HG02798 (cell line): ENCODE data around the gene RCOR2.

Source experiments
- ATAC-seq: cut with Tn5 transposase; IDR thresholded peaks from one replicate; pipeline ENCODE4 v1.9.1; 2021; ENCODE audit warnings: mild to moderate bottlenecking; ENCODE audit not compliant: unreplicated experiment, poor library complexity

RCOR2 gene

DNA sequence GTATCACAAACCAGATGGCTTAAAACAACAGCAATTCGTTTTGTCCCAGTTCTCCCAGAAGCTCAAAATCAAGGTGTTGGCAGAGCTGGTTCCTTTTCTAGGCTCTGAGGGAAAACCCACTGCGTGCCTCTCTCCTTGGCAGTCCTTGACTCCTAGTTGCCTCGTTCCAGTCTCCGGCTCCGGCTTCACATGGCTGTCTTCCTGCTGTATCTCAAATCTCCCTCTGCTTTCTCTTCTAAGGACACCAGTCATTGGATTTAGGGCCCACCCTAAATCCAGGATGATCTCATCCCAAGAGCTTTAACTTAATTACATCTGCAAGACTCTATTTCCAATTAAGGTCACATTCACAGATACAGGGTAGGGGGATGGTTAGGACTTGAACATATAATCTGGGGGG, 12.7 kb upstream of the RCOR2 start:
- ATAC-seq, result no peak

DNA sequence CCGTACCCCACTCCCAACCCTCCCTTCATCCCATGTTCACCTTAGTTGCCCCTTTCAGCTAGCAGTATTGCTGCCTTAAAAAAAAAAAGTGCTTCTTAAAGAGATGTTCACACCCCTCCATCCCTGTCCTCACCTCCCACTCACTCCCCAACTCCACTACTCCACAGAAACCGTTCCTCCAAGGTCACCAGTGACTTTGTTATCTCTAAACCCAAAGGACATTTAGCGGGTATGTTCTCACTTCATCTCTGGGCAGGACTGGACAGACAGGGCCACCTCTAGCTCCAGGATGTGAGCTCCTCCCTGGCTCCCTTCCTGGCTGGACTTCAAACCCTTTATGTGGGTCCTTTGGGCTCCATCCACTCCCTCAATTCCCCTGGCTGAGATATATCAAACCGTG, 6.4 kb upstream of the RCOR2 start:
- ATAC-seq, result no peak

GRCh38 chr11:63922673-63923192, 5.8 kb upstream of the RCOR2 start:
- no peak for ATAC-seq

DNA sequence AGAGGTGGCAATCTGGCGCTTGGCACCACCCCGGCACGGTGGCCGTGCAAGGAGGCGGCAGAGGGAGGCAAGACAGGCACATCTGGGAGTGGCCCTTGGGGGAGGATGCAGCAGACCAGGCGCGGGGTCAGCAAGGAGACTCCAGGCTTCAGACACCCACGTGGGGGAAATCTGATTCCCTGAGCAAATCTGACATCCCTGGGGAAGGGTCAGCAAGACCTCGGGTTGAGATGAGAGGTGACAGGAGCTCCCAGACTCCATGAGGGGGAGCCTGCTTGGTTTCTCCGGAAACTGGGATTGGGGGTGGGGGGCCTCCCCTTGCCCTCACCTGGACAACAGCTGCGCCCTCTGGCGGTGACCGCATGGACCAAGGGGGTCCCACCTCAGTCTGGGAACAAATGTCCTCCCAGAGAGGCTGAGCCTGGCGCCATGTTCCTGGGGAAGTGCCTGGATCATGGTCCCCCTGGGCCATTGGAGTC, 4.0 kb upstream of the RCOR2 start:
- ATAC-seq, result no peak

DNA sequence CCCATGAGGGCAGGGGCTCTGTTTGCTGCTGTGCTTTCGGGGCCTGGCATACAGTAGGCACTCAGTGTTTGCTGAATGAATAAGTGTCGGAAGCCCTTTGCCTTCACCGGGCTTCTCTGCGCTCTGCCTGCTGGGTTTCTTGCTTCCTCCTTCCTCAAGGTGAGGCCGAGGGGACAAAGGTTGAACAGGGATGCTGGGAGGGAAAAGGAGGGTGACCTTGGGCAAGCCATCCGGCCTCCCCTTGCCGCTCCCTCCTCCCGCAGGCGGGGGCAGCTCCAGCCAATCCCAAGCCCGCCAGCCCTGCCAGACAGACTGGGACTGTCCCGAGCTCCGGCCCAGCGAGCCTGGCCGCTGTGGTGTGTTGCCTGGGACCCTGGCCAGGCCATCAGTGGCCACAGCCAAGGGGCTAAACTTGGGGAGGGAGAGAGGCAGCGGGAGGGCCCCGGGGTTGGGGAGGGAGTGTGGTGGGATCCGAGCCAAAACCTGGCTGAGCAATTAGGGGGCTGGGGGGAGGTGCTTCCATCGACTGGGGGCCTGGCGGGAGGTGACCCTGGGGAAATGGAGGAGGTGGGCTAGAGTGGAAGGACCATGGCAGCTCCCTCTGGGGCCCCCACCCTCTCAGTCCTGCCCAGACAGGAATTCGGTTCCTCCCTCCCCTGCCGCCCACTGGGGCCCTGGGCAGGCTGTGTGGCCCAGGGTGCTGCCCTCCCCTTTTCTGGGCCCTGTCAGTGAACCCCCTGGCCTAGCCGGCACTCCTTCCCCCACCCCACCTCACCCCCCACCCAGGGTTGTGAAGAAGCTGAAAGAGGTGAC, 3.4 kb upstream of the RCOR2 start:
- ATAC-seq, result no peak

DNA sequence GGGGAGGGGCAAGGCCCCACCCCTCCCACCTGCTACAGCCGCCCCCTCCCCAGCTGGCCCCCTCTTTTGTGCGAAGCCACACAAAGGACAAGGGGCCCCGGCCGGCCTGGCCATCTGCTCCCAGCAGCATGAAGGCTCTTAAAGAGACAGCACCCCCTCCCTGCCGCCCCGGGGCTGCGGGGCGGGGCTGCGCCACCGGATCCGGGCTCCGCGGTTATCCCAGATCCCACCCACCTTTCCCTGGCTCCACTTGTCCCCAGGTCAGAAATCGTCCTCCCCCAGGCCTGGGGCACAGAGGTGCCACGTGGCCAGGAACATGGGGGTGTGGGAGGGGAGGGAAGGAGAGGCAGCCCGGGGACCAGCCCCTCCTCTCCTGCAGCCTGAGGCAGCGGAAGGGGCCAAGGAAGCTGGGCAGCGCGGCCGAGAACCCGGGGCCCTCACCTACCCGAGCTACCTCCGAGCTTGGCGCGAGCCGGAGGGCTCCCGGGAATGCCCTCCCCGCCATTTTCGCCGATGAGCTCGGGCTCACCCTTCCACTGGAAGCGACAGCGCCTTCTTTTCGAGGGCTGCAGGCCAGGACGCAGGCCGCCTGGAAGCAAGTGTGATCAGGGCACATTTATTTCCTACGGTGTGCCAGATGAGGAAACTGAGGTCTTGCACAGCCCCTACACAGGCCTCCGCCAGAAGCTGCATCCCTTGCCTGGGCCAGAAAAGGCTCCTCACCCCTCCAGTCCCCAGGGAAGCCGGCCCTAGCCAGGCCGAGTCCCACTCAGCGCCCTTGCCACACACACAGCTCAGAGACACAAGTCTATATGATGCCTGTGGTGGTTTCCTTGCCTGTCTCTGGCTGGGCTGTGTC, 2.5 kb upstream of the RCOR2 start:
- ATAC-seq, result no peak

GRCh38 chr11:63918507-63919191, 1.7 kb upstream of the RCOR2 start:
- no peak for ATAC-seq

- no peak for ATAC-seq
Measured at GRCh38 chr11:63917692-63918506, 935 bp upstream of the RCOR2 start.

- peak; percentile 15 for ATAC-seq
Measured at GRCh38 chr11:63915961-63916836, 765 bp downstream of the RCOR2 start.

GRCh38 chr11:63914896-63915691, 1.9 kb downstream of the RCOR2 start:
- no peak for ATAC-seq

DNA sequence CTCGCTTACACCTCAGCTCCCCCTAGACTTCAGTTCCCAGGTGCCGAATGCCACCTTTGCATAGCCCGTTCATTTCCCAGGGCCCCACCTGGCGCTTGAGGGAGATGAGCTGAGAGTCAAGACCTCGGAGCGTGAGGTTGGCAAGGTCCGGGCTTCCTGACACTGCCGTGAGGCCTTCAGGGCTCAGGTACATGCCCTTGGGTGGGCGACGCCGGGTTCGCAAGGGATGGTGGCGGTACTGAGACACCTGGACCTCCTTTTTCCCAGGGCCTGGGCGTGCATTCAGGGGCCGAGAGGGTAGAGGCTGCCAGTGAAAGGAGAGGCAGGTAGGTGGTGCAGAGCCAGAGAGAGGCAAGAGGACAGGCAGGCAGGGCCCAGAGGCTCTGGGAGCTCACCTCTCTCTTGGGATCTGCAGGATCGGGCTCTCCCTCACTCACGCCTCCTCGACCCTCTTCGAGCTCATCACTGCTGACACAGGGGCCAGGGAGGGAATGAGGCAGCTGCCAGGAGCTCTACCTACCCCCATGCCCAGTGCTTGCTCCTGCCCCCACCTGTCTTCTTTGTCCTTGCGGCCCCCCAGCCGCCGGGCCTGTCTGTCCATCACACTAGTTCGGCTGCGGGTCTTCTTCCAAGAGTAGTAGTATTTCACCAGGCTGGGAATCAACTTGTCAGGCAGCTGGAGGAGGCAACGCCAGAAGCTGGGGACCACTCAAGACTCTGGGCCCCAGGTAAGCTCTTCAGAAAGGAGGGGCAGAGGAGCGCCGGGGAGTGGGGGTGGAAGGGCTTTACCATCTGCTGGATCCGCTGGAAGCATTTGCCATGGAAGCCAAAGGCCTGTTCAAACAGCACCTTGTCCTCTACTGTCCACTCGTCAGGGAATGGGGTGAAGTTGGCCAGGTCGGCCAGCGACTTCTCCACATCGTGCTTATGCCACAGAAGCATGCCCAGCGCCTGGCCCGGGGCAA, 2.8 kb downstream of the RCOR2 start:
- no peak for ATAC-seq

GRCh38 chr11:63912678-63913077, 4.3 kb downstream of the RCOR2 start:
- no peak for ATAC-seq

DNA sequence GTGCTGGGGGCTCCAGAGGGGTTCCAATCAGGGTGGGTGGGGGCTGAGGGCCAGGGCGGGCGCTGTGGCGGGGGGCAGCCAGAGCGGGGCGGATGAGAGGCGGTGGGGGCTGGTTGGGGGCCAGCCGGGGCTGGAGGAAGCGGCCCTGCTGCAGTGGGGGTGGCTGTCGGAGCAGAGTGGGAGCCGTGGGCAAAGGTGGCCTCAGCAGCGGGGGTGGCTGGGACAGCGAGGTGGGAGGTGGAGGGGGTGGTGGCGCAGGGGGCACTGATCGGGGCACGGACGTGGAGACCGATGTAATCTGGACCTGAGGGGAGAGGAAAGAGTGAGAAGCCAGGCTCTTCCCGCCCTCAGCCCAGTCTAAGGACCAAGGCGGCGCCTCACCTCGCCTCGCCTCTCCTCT, 5.1 kb downstream of the RCOR2 start:
- ATAC-seq, result no peak

DNA sequence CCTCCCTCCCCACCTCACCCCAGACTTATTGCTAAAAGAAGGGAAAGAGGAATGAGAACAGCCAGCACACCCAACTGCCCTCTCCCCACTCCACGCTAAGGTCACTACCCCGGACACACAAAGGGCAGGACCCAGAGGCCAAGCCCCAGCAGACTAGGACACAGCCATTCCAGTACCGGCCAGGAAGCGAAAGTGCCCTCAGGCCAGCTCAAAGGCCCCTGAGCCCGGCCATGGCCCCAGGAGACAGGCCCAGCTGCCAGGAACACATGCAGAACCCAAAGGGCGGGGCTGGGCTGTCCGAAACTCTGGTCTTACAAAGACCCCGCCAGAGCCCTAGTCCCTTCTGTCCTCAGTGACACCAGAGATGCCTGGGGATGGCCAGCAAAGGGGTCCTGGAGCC, 5.5 kb downstream of the RCOR2 start:
- ATAC-seq, result no peak

DNA sequence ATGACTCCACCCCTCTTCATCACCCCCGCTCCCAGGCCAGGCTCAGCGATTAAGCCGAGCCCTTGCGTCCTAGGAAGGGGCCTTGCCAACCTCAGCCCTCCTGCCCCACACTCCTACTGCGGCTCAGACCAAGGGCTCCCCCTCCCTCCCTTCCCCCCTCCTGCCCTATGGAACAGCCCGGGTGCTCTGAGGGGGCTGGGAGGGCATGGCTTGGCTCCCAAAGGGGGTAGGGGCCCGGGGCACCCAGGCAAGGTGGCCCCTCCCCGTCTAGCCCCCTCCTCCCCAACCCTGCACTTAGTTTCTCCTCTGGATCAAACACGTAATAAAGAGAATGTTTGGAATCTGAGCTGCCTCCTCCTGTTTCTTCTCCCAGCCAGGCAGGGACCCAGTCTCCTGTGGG, 6.3 kb downstream of the RCOR2 start:
- ATAC-seq, result no peak

DNA sequence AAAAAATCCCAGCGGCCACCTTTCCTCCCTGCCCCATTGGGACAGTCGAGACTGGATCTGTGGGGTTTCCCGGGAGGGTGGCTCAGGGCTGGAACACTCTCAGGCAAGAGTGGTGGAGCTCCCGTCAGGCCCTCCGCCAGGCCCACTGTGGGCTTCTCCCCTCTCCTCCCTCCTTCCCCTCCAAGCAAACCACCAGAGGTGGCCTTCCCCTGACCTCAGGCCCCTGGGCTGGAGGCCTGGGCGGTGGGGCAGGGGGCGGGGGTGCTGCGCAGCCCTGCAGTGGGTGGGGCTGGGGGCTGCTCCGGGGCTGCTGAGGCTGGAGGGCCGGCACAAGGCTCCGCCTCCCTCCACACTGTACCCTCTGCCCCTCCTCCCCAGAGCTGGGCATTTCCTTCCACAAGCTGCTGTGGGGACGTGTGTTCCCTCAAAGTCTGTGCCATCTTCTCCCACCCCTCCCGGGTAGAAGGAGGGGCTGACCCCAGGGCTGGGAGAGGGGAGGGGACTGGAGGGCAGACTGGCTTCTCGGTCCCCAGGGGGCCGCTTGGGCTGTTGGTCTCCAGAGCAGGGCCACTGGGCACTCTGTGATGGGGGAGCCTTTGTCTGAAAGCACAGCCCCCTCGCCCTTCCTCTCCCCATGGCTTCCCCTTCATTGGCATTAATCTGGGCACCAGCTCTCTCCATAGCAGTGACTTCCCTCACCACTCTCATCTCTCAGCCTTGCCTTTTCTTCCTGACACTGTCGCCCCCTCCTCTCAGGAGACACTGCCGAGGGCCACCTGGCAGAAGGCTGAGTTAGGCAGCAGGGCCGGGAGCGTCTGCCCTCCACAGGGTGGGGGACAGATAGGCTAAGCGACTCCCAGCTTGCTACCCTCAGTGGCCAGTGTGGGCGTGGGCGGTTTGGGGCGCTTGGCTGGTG, 7.1 kb downstream of the RCOR2 start:
- ATAC-seq, result no peak
